Keratinocyte (primary cell): ENCODE data around the gene PGAP6.

Experiments used
- CTCF ChIP-seq, 3 experiments: IDR thresholded peaks in 1 of 3; conservative IDR thresholded peaks in 1 of 3; optimal IDR thresholded peaks in 1 of 3; 2 replicates in 2 of 3; 3 replicates in 1 of 3; pipeline versions ENCODE3 to v1.5.1; 2011; ENCODE audit warnings: low read length in 3 of 3, mild to moderate bottlenecking in 3 of 3, moderate library complexity in 2 of 3, control low read depth in 1 of 3, inconsistent platforms in 1 of 3; ENCODE audit not compliant: insufficient read depth in 2 of 3; ENCODE audit errors: extremely low read depth in 1 of 3
- EZH2 ChIP-seq: IDR thresholded peaks from one replicate; pipeline ENCODE4 v1.6.1; 2012; ENCODE audit warnings: inconsistent platforms, mild to moderate bottlenecking, low read length, moderate library complexity

- TF ChIP-seq CTCF (optimal IDR thresholded peaks at IDR 0.05 in 1 of 3, IDR thresholded peaks at IDR 0.05 in 1 of 3, conservative IDR thresholded peaks at IDR 0.05 in 1 of 3; ENCODE audit: extremely low read depth in 1 of 3, insufficient read depth in 2 of 3, low read length in 3 of 3) (no peak), EZH2 (no peak)
Observed at GRCh38 chr16:389352-389751, 7.6 kb upstream of the PGAP6 start.
